D721Med (cell line): ENCODE results near the gene MCM5.

Experiments
- DNase-seq: peaks from one replicate; pipeline ENCODE4 v3.0.0; 2011; ENCODE audit warnings: low spot score; ENCODE audit not compliant: insufficient read length
- FAIRE-seq: peaks from 2 replicates; lab custom pipeline; 2011; peaks lifted over from hg19 to GRCh38; lab: Jason Lieb, UNC
- CTCF ChIP-seq: IDR thresholded peaks from 2 replicates; pipeline ENCODE4 v1.5.1; 2012; ENCODE audit warnings: mild to moderate bottlenecking, control low read depth; ENCODE audit not compliant: insufficient read depth; ENCODE audit errors: missing control alignments

The MCM5 gene

GRCh38 chr22:35379146-35379993 lies 20.6 kb upstream of the MCM5 start:
- TF ChIP-seq CTCF: no peak
- FAIRE-seq: no peak
- DNase-seq: no peak

GRCh38 chr22:35380013-35380412 lies 19.9 kb upstream of the MCM5 start:
- TF ChIP-seq CTCF: no peak

GRCh38 chr22:35380537-35381423 lies 19.2 kb upstream of the MCM5 start, which contains the start of gene HMOX1:
HMOX1 (plus strand) TSS chr22:35381096; CDS start chr22:35381174, 78 bp downstream.
- DNase-seq (no peak), FAIRE-seq (no peak)
- TF ChIP-seq CTCF: no peak

More at GRCh38 chr22:35380013-35380412, 19.9 kb upstream of the MCM5 start:
- FAIRE-seq (no peak), DNase-seq (no peak)

- FAIRE-seq: no peak
- DNase-seq: no peak
- no peak for TF ChIP-seq CTCF
Observed at GRCh38 chr22:35381424-35382009, 18.4 kb upstream of the MCM5 start.

- DNase-seq: no peak
- FAIRE-seq: no peak
- no peak for TF ChIP-seq CTCF
Observed at GRCh38 chr22:35383679-35384071, 16.3 kb upstream of the MCM5 start.

- no peak for TF ChIP-seq CTCF
- DNase-seq: no peak
- no peak for FAIRE-seq
Observed at GRCh38 chr22:35384527-35384926, 15.4 kb upstream of the MCM5 start.
